T1000 (cell line): ENCODE results near the gene MERTK.

Source experiments
- DNase-seq: peaks from one replicate; lab custom pipeline; 2025; ENCODE audit warnings: mixed read lengths; lab: John Stamatoyannopoulos, UW

MERTK gene

GRCh38 chr2:112077814-112078213 lies 179.4 kb downstream of the MERTK start:
- no peak for DNase-seq
